CD14-positive monocyte (primary cell): Measurements from ENCODE around the gene SLC35E4. TPM values are rescaled to one million over a fixed set of nuclear protein-coding genes. Genes with fewer than 3 reads are reported as not detected.
"Not testable (repeated sequence)": the region's sequence is repeated elsewhere in the genome, so short reads cannot be mapped to it uniquely, and the experiment has no call there.

Experiments
- DNase-seq, 3 donors: peaks; one replicate each; pipeline ENCODE4 v3.0.0-alpha.2; 2011 to 2022
- H2AFZ ChIP-seq: 2 replicates; pipeline ENCODE4 v1.6.0; 2012; ENCODE audit warnings: mild to moderate bottlenecking, low read depth, low read length, inconsistent platforms; ENCODE audit not compliant: insufficient read depth, poor library complexity, severe bottlenecking
- H3K27ac ChIP-seq, 2 donors: 1 replicate in 1 of 2; 2 replicates in 1 of 2; pipeline ENCODE4 v1.5.1; 2012 to 2013; ENCODE audit warnings: low read length in 2 of 2, control low read depth in 1 of 2, inconsistent platforms in 1 of 2, low read depth in 1 of 2, mild to moderate bottlenecking in 1 of 2
- H3K27me3 ChIP-seq, 2 donors: one replicate each; pipeline versions ENCODE4 v1.6.0 to v1.6.1; 2011 to 2013; ENCODE audit warnings: low read length in 2 of 2; ENCODE audit not compliant: control insufficient read depth in 2 of 2, insufficient read depth in 2 of 2
- H3K36me3 ChIP-seq, 2 donors: replicated peaks in 1 of 2; 1 replicate in 1 of 2; 2 replicates in 1 of 2; pipeline versions ENCODE4 v1.5.1 to v1.6.1; 2012 to 2013; ENCODE audit warnings: low read length in 2 of 2, control low read depth in 1 of 2, inconsistent platforms in 1 of 2, mild to moderate bottlenecking in 1 of 2; ENCODE audit not compliant: insufficient read depth in 2 of 2, control insufficient read depth in 1 of 2
- H3K4me1 ChIP-seq, 2 donors: 1 replicate in 1 of 2; 2 replicates in 1 of 2; pipeline versions ENCODE4 v1.5.1 to v1.6.1; 2012 to 2013; ENCODE audit warnings: low read length in 2 of 2, control low read depth in 1 of 2, inconsistent platforms in 1 of 2, mild to moderate bottlenecking in 1 of 2, moderate library complexity in 1 of 2; ENCODE audit not compliant: insufficient read depth in 2 of 2, control insufficient read depth in 1 of 2
- H3K4me2 ChIP-seq: replicated peaks from 2 replicates; pipeline ENCODE3; 2012; ENCODE audit warnings: low read length, moderate library complexity, mild to moderate bottlenecking; ENCODE audit not compliant: poor library complexity, severe bottlenecking; ENCODE audit errors: extremely low read depth
- H3K4me3 ChIP-seq, 3 experiments: fragments of 200-600 bp in 1 of 3; sonication (generic) in 1 of 3; replicated peaks in 1 of 3; 1 replicate in 2 of 3; 2 replicates in 1 of 3; pipeline ENCODE4 v1.5.1; 2011 to 2013; ENCODE audit warnings: low read length in 3 of 3, mild to moderate bottlenecking in 3 of 3, control low read depth in 2 of 3, low read depth in 2 of 3, inconsistent platforms in 1 of 3, moderate library complexity in 1 of 3
- H3K79me2 ChIP-seq: 2 replicates; pipeline ENCODE4 v1.6.0; 2012; ENCODE audit warnings: mild to moderate bottlenecking, control low read depth, inconsistent platforms, low read length, moderate library complexity; ENCODE audit not compliant: insufficient read depth
- H3K9ac ChIP-seq: 2 replicates; pipeline ENCODE4 v1.6.0; 2017; ENCODE audit warnings: low read length, mild to moderate bottlenecking; ENCODE audit not compliant: insufficient read depth, poor library complexity, severe bottlenecking
- H3K9me3 ChIP-seq, 2 donors: replicated peaks in 1 of 2; 1 replicate in 1 of 2; 2 replicates in 1 of 2; pipeline versions ENCODE4 v1.5.1 to v1.6.1; 2012 to 2013; ENCODE audit warnings: low read length in 2 of 2, control low read depth in 1 of 2; ENCODE audit not compliant: control insufficient read depth in 1 of 2, insufficient read depth in 1 of 2
- H4K20me1 ChIP-seq: 2 replicates; pipeline ENCODE4 v1.6.0; 2012; ENCODE audit warnings: mild to moderate bottlenecking, low read length, control low read depth, moderate library complexity; ENCODE audit not compliant: insufficient read depth
- H3K27ac Mint-ChIP-seq, 7 donors: one replicate each; pipeline ENCODE4 v1.8.0; 2020; ENCODE audit warnings: mild to moderate bottlenecking in 7 of 7, mixed read lengths in 7 of 7, moderate library complexity in 6 of 7, inconsistent platforms in 2 of 7
- H3K27me3 Mint-ChIP-seq, 3 donors: one replicate each; pipeline ENCODE4 v1.8.0; 2021 to 2022; ENCODE audit warnings: low read depth in 3 of 3, mild to moderate bottlenecking in 3 of 3, mixed read lengths in 3 of 3, moderate library complexity in 3 of 3, inconsistent platforms in 1 of 3
- H3K36me3 Mint-ChIP-seq, 2 donors: one replicate each; pipeline ENCODE4 v1.8.0; 2020; ENCODE audit warnings: mixed read lengths in 2 of 2, inconsistent platforms in 1 of 2, mild to moderate bottlenecking in 1 of 2
- H3K4me1 Mint-ChIP-seq: one replicate; pipeline ENCODE4 v1.8.0; 2020; ENCODE audit warnings: mild to moderate bottlenecking, mixed read lengths
- H3K4me3 Mint-ChIP-seq, 2 donors: one replicate each; pipeline ENCODE4 v1.8.0; 2020; ENCODE audit warnings: mild to moderate bottlenecking in 2 of 2, mixed read lengths in 2 of 2, moderate library complexity in 1 of 2
- H3K9me3 Mint-ChIP-seq, 7 donors: one replicate each; pipeline ENCODE4 v1.8.0; 2020 to 2022; ENCODE audit warnings: mixed read lengths in 7 of 7, mild to moderate bottlenecking in 6 of 7, moderate library complexity in 6 of 7, inconsistent platforms in 2 of 7
- WGBS: methylation state at CpG from one replicate; pipeline ENCODE4 v1.1.5; 2013; ENCODE audit warnings: missing lambda C conversion rate; ENCODE audit not compliant: insufficient coverage; 5-methylcytosine and 5-hydroxymethylcytosine counted together
- intact Hi-C, 2 donors: fragments of 100-400 bp; cut with micrococcal nuclease; formaldehyde crosslinking; loops; one replicate each; pipeline versions ENCODE4 v1.15.0 to v1.15.1; 2023
- polyA plus RNA-seq, 3 donors: library from polyadenylated mRNA; depleted of rRNA in 1 of 3; unstranded in 2 of 3; stranded (reverse) in 1 of 3; fragments of 300-500 nt in 2 of 3; fragments of >200 nt in 1 of 3; fragmentation: Illumina TruSeq in 2 of 3; gene quantifications; 1 replicate in 2 of 3; 2 replicates in 1 of 3; pipeline ENCODE4 v1.2.3, GENCODE V29; 2012 to 2021
- TF ChIP-seq, protein P1 (sequence below): fragments of 200-600 bp; IDR thresholded peaks from one replicate; pipeline ENCODE4 v1.8.0; 2022; ENCODE audit warnings: antibody characterized with exemption, mild to moderate bottlenecking

The SLC35E4 gene
- polyA plus RNA-seq, 3 donors: 1.4 to 2.4 (median 1.6) TPM

DNA sequence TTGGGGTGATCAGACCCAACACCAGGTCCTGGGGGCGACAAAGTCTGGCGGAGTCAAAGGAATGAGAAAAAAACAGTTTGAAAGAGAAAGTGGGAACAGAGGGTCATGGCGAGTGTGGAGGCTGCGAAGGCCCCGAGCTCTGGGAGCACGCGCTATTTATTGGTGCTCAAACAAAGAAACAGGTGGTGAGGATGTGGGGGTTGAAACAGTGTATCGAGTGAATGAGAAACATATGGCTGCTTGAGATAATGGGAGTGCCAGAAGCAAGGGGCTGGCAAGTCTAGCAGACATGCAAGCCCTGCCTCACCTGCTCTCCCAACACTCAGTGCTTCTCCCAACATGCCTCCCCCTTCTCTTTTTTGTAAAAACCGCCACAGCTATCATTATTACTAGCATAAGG is 39.9 kb downstream of the SLC35E4 start:
- WGBS: 98% methylated on average over 8 of the region's 9 CpGs
- H3K79me2 ChIP-seq: no peaks in the 10 kb centered on the region
- H3K27me3 Mint-ChIP-seq: peaks cover 0 to 5% (median 5%) of the 10 kb centered on the region in 3 donors
- no peak overlapping the region for H2AFZ ChIP-seq
- TF ChIP-seq, protein P1, sequence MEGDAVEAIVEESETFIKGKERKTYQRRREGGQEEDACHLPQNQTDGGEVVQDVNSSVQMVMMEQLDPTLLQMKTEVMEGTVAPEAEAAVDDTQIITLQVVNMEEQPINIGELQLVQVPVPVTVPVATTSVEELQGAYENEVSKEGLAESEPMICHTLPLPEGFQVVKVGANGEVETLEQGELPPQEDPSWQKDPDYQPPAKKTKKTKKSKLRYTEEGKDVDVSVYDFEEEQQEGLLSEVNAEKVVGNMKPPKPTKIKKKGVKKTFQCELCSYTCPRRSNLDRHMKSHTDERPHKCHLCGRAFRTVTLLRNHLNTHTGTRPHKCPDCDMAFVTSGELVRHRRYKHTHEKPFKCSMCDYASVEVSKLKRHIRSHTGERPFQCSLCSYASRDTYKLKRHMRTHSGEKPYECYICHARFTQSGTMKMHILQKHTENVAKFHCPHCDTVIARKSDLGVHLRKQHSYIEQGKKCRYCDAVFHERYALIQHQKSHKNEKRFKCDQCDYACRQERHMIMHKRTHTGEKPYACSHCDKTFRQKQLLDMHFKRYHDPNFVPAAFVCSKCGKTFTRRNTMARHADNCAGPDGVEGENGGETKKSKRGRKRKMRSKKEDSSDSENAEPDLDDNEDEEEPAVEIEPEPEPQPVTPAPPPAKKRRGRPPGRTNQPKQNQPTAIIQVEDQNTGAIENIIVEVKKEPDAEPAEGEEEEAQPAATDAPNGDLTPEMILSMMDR: no peak
- H3K27ac Mint-ChIP-seq: no peak overlapping the region
- peak overlapping the region in 1 of 2 donors; percentile 4 for H3K4me3 Mint-ChIP-seq
- no peak overlapping the region for H3K4me2 ChIP-seq
- H3K36me3 Mint-ChIP-seq: no peaks in the 10 kb centered on the region
- H3K9me3 ChIP-seq: no peaks in the 10 kb centered on the region
- intact Hi-C loops: no loop called here
- no peak overlapping the region for H3K27ac ChIP-seq
- H4K20me1 ChIP-seq: no peaks in the 10 kb centered on the region
- H3K4me3 ChIP-seq: no peak overlapping the region
- H3K4me1 ChIP-seq: no peaks in the 10 kb centered on the region
- no peaks in the 10 kb centered on the region for H3K27me3 ChIP-seq
- peaks cover 0 to 2% (median 0%) of the 10 kb centered on the region in 7 donors for H3K9me3 Mint-ChIP-seq
- no peak for DNase-seq
- H3K9ac ChIP-seq: no peak overlapping the region
- H3K36me3 ChIP-seq: no peaks in the 10 kb centered on the region
- H3K4me1 Mint-ChIP-seq: peaks cover 7% of the 10 kb centered on the region

DNA sequence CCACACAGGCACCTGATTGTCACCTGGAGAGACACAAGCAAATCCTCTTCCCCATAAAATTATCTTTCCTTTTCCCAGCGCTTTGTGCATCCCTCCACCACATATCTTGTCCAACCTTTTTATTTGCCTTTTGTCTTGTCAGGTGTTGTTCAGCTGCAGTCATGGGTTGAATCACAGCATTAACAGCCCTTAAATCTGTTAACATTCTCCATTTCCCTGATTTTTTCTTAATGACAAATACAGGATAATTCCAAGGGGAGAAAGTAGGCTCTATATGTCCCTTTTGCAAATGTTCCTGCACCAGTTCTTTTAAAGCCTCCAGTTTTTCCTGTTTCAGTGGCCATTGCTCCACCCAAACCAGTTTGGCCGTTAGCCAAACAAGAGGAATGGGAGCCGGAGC is 41.0 kb downstream of the SLC35E4 start:
- H3K79me2 ChIP-seq, H4K20me1 ChIP-seq, H3K4me3 ChIP-seq, H3K4me3 Mint-ChIP-seq, intact Hi-C loops, H3K27ac ChIP-seq, H3K36me3 Mint-ChIP-seq, DNase-seq, H3K27me3 Mint-ChIP-seq, H3K9me3 ChIP-seq, H3K27ac Mint-ChIP-seq, H2AFZ ChIP-seq, H3K36me3 ChIP-seq, H3K9me3 Mint-ChIP-seq, H3K4me2 ChIP-seq, H3K9ac ChIP-seq, H3K27me3 ChIP-seq: not testable (repeated sequence)
- peaks cover 7 to 10% of the 10 kb centered on the region in 2 donors for H3K4me1 ChIP-seq
- 100% methylated on average over 2 of the region's 3 CpGs for WGBS
- H3K4me1 Mint-ChIP-seq: peaks cover 13% of the 10 kb centered on the region

DNA sequence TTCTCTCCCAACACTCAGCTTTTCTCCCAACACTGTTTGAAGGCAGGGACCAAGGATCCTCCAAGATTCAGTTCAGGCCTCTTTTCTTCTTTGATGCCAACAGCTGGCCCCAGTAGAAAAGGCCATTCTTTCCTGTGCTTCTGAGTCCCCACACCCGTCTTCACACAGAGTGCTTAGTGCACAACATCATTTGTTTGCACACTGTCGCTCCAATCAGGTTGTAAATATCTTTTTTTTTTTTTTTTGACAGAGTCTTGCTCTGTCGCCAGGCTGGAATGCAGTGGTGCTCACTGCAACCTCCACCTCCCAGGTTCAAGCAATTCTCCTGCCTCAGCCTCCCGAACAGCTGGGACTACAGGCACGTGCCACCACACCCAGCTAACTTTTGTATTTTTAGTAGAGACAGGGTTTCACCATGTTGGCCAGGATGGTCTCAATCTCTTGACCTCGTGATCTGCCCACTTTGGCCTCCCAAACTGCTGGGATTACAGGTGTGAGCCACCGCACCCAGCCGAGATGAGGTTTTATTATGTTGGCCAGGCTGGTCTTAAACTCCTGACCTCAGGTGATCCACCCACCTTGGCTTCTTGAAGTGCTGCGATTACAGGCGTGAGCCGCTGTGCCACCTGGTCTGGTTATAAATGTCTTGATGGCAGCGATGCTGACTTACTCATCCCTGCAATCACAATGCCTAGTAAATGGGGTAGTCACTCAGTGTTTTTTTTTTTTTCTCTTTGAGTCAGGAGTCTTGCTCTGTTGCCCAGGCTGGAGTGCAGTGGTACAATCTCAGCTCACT is 44.5 kb downstream of the SLC35E4 start:
- H3K36me3 ChIP-seq, H4K20me1 ChIP-seq, H3K9ac ChIP-seq, DNase-seq, H3K79me2 ChIP-seq, H3K27ac Mint-ChIP-seq, H3K27ac ChIP-seq, H3K4me1 Mint-ChIP-seq, H3K9me3 ChIP-seq, H3K36me3 Mint-ChIP-seq, H3K27me3 ChIP-seq, H3K4me2 ChIP-seq, H3K4me3 Mint-ChIP-seq, intact Hi-C loops, H2AFZ ChIP-seq, H3K9me3 Mint-ChIP-seq, H3K4me3 ChIP-seq, H3K27me3 Mint-ChIP-seq: not testable (repeated sequence)
- H3K4me1 ChIP-seq: peaks cover 7 to 10% of the 10 kb centered on the region in 2 donors
- 100% methylated on average over 2 of the region's 12 CpGs for WGBS
